HepG2 (cell line): Measurements from ENCODE around the gene EIF4EBP3. TPM values are rescaled to one million over a fixed set of nuclear protein-coding genes. Genes with fewer than 3 reads are reported as not detected.

Source experiments
- ATAC-seq: fragments of 200-7000 bp; cut with Tn5 transposase; 3 replicates; pipeline ENCODE4 v1.9.1; 2020; ENCODE audit warnings: mild to moderate bottlenecking, moderate library complexity
- BruUV-seq: library from RNA; stranded (reverse); fragments of 400-500 nt; replicated peaks from 2 replicates; lab custom pipeline; 2021; lab: Mats Ljungman, UMichigan
- CTCF ChIA-PET: fragments of 300-600 bp; formaldehyde crosslinking; extraction: SDS; loops from one replicate; lab custom pipeline; 2021; ENCODE audit warnings: low total read pairs, inconsistent platforms, low intra/inter-chr PET ratio; lab: Yijun Ruan, JAX
- POLR2A ChIA-PET: fragments of 350-600 bp; sonication (Branson Sonifier 250); formaldehyde crosslinking; loops from one replicate; lab custom pipeline; 2020; ENCODE audit warnings: antibody characterized with exemption, inconsistent platforms; lab: Yijun Ruan, JAX
- DNase-seq: peaks from one replicate; pipeline ENCODE4 v3.0.0-alpha.2; 2015; ENCODE audit warnings: low spot score
- FAIRE-seq: peaks from 3 replicates; lab custom pipeline; 2011; peaks lifted over from hg19 to GRCh38; lab: Jason Lieb, UNC
- H2AFZ ChIP-seq: one replicate; pipeline ENCODE4 v1.6.1; 2011; ENCODE audit warnings: low read length, inconsistent platforms
- H3K27ac ChIP-seq: fragments of 300-600 bp; 3 replicates; pipeline ENCODE4 v1.8.0; 2011; ENCODE audit warnings: mixed run types, mild to moderate bottlenecking, mixed read lengths, low read length, inconsistent platforms; ENCODE audit not compliant: insufficient read depth; ENCODE audit errors: extremely low read length
- H3K27me3 ChIP-seq, 2 experiments: fragments of 200-600 bp in 1 of 2; 2 replicates in 1 of 2; 3 replicates in 1 of 2; pipeline versions ENCODE4 v1.6.0 to v1.8.0; 2011; ENCODE audit warnings: low read length in 2 of 2, mild to moderate bottlenecking in 2 of 2, moderate library complexity in 2 of 2, inconsistent platforms in 1 of 2; ENCODE audit not compliant: insufficient read depth in 2 of 2, control insufficient read depth in 1 of 2
- H3K36me3 ChIP-seq, 2 experiments: fragments of 200-600 bp in 1 of 2; replicated peaks in 1 of 2; 2 replicates in 1 of 2; 3 replicates in 1 of 2; pipeline versions ENCODE4 v1.5.1 to v1.8.0; 2011; ENCODE audit warnings: low read length in 2 of 2, inconsistent platforms in 1 of 2; ENCODE audit not compliant: insufficient read depth in 2 of 2, control insufficient read depth in 1 of 2
- H3K4me1 ChIP-seq: 2 replicates; pipeline ENCODE4 v1.5.1; 2012; ENCODE audit warnings: low read length, inconsistent platforms; ENCODE audit not compliant: insufficient read depth
- H3K4me2 ChIP-seq: 2 replicates; pipeline ENCODE4 v1.6.0; 2011; ENCODE audit warnings: low read depth, low read length, inconsistent platforms
- H3K4me3 ChIP-seq, 3 experiments: fragments of 200-600 bp in 1 of 3; sonication (generic), shearing (Covaris generic) in 1 of 3; replicated peaks in 1 of 3; 2 replicates each; pipeline ENCODE4 v1.5.1; 2011 to 2016; ENCODE audit warnings: low read length in 3 of 3, inconsistent platforms in 2 of 3, low read depth in 2 of 3, mild to moderate bottlenecking in 2 of 3, control low read depth in 1 of 3, mixed read lengths in 1 of 3; ENCODE audit not compliant: insufficient read depth in 1 of 3
- H3K79me2 ChIP-seq: one replicate; pipeline ENCODE4 v1.6.1; 2011; ENCODE audit warnings: low read length, inconsistent platforms; ENCODE audit not compliant: insufficient read depth
- H3K9ac ChIP-seq: 2 replicates; pipeline ENCODE4 v1.6.0; 2011; ENCODE audit warnings: mild to moderate bottlenecking, low read depth, low read length, inconsistent platforms; ENCODE audit not compliant: insufficient read depth
- H3K9me3 ChIP-seq: 2 replicates; pipeline ENCODE4 v1.5.1; 2012; ENCODE audit warnings: mild to moderate bottlenecking, low read length
- H4K20me1 ChIP-seq: 2 replicates; pipeline ENCODE4 v1.6.0; 2011; ENCODE audit warnings: inconsistent platforms, mild to moderate bottlenecking, low read length, moderate library complexity; ENCODE audit not compliant: insufficient read depth
- MAFK ChIP-seq, 2 experiments: IDR thresholded peaks in 1 of 2; conservative IDR thresholded peaks in 1 of 2; 2 replicates each; pipeline ENCODE4 v1.6.1; 2011; ENCODE audit warnings: improper control_type of control experiment in 2 of 2, low read length in 2 of 2
- TEAD3 ChIP-seq: optimal IDR thresholded peaks from 2 replicates; pipeline ENCODE3; 2016; ENCODE audit warnings: borderline replicate concordance
- ZNF12 ChIP-seq: sonication (generic); formaldehyde crosslinking; IDR thresholded peaks from 2 replicates; pipeline ENCODE4 v1.5.0; 2020; ENCODE audit warnings: missing genetic modification reagents
- ZNF432 ChIP-seq: sonication (generic); formaldehyde crosslinking; IDR thresholded peaks from 2 replicates; pipeline ENCODE4 v1.5.0; 2020; ENCODE audit warnings: missing genetic modification reagents, mild to moderate bottlenecking, borderline replicate concordance
- ZNF879 ChIP-seq: sonication (generic); formaldehyde crosslinking; IDR thresholded peaks from 2 replicates; pipeline ENCODE4 v1.8.1; 2023; ENCODE audit warnings: missing genetic modification reagents
- WGBS: methylation state at CpG from one replicate; pipeline ENCODE4 v1.1.6; 2017; ENCODE audit warnings: low lambda C conversion rate; 5-methylcytosine and 5-hydroxymethylcytosine counted together
- in situ Hi-C: cut with HindIII; loops from 2 replicates; pipeline ENCODE4 v1.10.0; 2017; ENCODE audit warnings: low pct_unique_long_range_greater_than_20kb; ENCODE audit not compliant: extremely low pct_ligation_motif_present
- intact Hi-C: fragments of 100-400 bp; cut with micrococcal nuclease; formaldehyde crosslinking; loops from one replicate; pipeline ENCODE4 v1.10.0; 2022; ENCODE audit not compliant: unreplicated experiment
- polyA plus RNA-seq, 8 experiments: library from polyadenylated mRNA; depleted of rRNA in 3 of 8; stranded (reverse) in 7 of 8; unstranded in 1 of 8; fragments of >200 nt; fragmentation: Illumina TruSeq in 4 of 8; extraction: Trizol in 4 of 8; gene quantifications; 2 replicates each; pipeline versions ENCODE4 v1.2.1 to v1.2.3, GENCODE V29; 2011 to 2016; ENCODE audit warnings: low read depth in 4 of 8, missing spikeins in 1 of 8, mixed read lengths in 1 of 8; ENCODE audit not compliant: insufficient read depth in 1 of 8
- total RNA-seq, 5 experiments: library from RNA; depleted of rRNA; stranded (reverse); fragments of >200 nt; fragmentation: Illumina TruSeq; extraction: Trizol; gene quantifications; 2 replicates each; pipeline ENCODE4 v1.2.3, GENCODE V29; 2016; ENCODE audit warnings: low read depth in 1 of 5
- TF ChIP-seq, protein P1 (sequence below): sonication (generic); formaldehyde crosslinking; IDR thresholded peaks from 2 replicates; pipeline ENCODE4 v1.4.0; 2020; ENCODE audit warnings: mild to moderate bottlenecking, missing genetic modification reagents

The EIF4EBP3 gene
- total and polyA plus RNA-seq, 2 of the 13 experiments (the other 11 are each of a cell fraction or from before 2014, with no cell fraction given) = 0.61 to 1.7 TPM

- Histone ChIP-seq H3K4me3 (no peak overlapping the region), H3K79me2 (peaks cover 7% of the 10 kb centered on the region), H3K4me2 (no peak overlapping the region), H3K27me3 (no peaks in the 10 kb centered on the region), H3K27ac (no peak overlapping the region), H3K9ac (no peak overlapping the region), H3K4me1 (peaks cover 28% of the 10 kb centered on the region), H2AFZ (no peak overlapping the region), H3K36me3 (peaks cover 12 to 48% of the 10 kb centered on the region in 2 experiments), H4K20me1 (no peaks in the 10 kb centered on the region; the same call in none of the 2 replicates), H3K9me3 (no peaks in the 10 kb centered on the region)
- ChIA-PET POLR2A (interaction anchor here (1.6 to 4.5 kb wide), 4 partner anchors 9 to 170 kb away, joined by 6 to 70 read pairs (median 30); partner anchors contain the start of genes IK, NDUFA2, SRA1 and TMCO6), CTCF (no interaction called here)
- no TSS peak for BruUV-seq
- intact Hi-C loops (loop anchor here (5.0 kb wide), 1 partner anchor 179 kb away; no protein-coding TSS in a partner anchor), in situ Hi-C loops (no loop called here)
- DNase-seq (no peak), FAIRE-seq (no peak), ATAC-seq (no peak)
- WGBS = 95% methylated on average over 7 of the region's 7 CpGs
- no peak for TF ChIP-seq ZNF432 (CRISPR knock-in tag)
- TF ChIP-seq, protein P1, sequence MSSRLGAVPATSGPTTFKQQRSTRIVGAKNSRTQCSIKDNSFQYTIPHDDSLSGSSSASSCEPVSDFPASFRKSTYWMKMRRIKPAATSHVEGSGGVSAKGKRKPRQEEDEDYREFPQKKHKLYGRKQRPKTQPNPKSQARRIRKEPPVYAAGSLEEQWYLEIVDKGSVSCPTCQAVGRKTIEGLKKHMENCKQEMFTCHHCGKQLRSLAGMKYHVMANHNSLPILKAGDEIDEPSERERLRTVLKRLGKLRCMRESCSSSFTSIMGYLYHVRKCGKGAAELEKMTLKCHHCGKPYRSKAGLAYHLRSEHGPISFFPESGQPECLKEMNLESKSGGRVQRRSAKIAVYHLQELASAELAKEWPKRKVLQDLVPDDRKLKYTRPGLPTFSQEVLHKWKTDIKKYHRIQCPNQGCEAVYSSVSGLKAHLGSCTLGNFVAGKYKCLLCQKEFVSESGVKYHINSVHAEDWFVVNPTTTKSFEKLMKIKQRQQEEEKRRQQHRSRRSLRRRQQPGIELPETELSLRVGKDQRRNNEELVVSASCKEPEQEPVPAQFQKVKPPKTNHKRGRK (CRISPR knock-in tag) = no peak
- no peak for TF ChIP-seq TEAD3 (CRISPR knock-in tag)
- no peak for TF ChIP-seq ZNF879 (CRISPR knock-in tag)
- TF ChIP-seq ZNF12 (CRISPR knock-in tag) = no peak
- TF ChIP-seq MAFK (conservative IDR thresholded peaks at IDR 0.05 in 1 of 2, IDR thresholded peaks at IDR 0.05 in 1 of 2; ENCODE audit: low read length in 2 of 2) = no peak
Measured at GRCh38 chr5:140548791-140549190, 1.3 kb downstream of the EIF4EBP3 start.
